HG03139 (cell line): ENCODE measurements around the gene NID1.
"Not testable (repeated sequence)": the region's sequence is repeated elsewhere in the genome, so short reads cannot be mapped to it uniquely, and the experiment has no call there.

Experiments used
- ATAC-seq: cut with Tn5 transposase; IDR thresholded peaks from one replicate; pipeline ENCODE4 v1.9.1; 2021; ENCODE audit not compliant: unreplicated experiment

NID1 gene

DNA sequence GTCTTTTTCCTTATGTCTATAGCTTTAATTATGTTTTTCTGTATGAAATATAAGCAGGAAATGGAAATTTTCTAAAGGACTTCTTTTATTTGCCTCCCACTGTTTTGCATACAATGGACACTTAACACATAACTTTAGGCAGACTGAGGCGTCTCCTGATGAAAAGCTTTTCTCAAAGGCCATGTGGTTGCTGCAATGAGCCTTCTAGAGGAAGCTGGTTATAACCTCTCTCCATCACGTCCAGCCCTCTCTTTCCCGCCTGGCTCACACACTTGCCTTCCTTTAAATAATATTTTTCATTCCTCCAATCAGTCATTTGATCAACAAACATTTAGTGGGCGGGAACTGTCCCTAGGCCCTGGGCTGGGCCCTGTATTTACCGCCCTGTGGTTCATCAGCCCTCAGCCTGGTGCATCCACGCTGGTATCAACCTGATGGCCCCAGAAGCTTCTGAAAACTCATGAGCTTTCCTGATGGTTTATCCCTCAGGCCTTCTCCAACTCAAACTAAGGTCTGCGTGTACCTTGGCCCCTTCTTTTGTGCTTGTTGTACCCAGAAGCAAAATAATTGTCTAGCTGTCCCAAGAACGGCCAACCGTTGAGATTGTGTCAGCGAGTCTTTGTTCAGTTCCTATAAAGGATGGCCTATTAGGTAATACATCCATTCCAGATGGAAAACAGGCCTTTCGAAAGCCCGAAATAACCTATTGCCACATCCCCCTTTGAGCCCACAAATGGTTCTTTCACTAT, 122.8 kb downstream of the NID1 start:
- no peak for ATAC-seq

DNA sequence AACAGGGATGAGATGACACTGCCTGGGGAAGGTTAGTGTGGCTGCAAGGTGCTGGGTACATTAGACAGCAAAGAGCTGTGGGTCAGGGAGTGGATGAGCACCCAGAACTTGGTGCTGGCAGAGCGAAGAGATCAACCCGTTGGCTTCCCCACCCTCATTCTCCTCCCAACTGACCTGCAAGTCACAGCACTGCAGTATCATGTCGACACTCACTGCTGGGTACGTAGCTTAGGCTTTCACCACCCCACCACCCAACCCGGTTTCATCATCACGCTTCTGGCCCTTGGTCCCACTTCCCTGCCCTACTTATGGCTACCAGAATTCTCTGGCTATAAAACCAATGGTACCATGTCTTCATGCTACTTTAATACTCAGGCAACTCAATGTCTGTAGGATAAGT, 124.6 kb downstream of the NID1 start:
- ATAC-seq = no peak

DNA sequence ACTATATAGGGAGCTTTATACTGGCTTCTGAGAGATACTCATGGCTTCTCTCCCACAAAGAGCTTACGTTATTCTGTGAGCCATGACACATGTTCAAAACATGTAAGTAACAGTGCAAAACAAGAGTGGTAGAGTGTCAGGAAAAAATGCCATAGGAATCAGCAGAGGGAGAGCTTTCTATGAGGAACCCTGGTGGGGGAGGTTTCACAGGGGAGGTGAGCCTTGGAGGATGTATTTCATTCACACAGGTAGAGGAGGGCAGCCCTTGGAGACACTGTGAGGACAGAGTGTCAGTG, 125.5 kb downstream of the NID1 start:
- ATAC-seq = no peak

DNA sequence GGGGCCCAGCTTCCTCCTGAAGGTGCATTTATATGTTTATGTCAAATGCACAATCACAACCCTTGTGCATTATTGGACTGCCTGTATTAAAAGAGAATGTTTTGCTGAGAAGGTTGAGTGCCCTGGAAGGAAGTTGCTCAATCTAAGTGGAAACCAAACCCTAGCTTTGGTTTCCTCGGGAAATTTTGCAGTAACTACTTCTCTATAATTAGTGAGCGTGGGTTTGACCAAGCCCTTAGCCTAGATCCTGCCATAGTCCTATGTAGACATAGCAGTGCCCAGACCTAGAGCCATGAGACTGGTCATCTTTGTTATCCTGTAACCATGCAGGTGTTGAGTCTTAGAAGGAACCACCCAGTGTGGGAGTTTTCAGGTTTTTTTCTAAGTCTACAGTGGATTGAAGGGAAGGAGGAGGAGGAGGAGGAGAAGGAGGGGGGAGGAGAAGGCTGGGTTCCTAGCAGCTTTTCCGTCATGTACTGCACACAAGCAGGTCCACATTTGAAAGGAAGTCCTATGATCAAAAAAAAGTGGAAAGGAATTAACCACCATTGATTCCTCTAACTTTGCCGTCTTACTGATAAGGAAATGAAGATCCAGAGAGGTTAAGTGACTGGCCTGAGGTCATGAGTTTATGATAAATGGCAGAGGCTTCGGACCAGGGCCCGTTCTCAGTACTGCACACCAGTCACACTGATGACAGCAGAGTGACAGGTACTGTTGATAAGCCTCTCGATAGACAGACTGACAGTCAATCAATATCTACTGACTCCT, 126.0 kb downstream of the NID1 start:
- no peak for ATAC-seq

DNA sequence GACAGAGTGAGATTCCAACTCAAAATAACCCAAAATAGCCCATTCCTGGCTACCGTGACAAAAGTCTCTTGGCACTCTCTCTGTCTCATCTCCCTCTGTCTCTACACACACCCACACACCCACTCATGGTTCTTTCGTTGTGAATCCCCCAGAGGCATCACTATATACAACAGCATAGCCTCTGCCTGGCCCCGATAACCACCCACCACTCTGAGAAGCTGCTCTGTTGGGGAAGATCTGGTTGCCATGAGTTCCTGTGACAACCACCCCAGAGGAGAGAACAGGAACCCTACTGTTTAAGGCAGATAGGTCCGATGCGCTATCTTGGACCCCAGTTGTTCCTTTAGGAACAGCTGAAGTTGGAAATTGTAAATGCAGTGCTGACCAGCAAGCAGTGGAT, 127.8 kb downstream of the NID1 start:
- ATAC-seq = no peak

DNA sequence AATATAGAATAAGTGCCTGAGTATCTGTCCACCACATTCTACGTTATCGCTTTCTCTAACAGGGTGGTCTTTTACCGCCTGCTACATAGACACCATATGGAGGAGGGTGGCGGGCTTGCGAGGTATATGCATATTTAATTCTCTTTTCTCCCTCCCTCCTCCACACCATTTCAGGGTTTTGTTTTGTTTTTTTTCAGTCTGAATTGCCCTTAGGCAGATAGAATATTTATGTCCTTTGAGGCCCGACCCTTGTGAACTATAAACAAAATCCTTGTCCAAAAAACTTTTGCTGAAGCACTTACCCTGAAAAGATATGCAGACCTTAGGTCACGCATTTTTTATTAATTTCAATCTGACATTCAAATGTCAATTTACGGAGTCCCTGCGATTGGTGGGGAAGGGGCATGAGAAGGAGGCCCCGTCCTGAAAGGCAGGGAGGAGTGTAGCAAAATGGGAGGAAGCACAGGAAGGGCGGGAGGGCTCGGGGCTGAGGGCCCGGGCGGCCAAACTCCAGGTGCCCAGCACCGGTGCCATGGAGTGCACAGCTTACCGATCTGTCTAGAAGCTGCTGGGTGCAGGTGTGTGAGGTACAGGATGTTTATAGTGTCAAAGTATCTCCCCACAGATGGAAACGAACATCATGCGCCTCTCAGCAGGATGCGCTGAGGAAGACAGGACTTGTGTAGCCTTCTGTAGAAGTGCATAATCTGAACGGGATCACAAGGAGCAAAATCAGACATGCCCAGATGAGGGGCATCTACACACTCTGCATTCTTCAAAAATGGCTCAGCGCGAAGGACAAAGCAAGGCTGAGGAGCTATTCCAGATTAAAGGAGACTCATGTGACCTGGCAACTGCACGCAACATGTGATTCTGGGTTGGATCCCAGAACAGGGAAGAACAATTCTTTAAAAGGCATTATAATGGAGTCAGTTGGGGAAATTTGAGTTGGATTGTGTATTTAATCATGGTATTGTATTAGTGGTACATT, 129.4 kb downstream of the NID1 start:
- no peak for ATAC-seq

DNA sequence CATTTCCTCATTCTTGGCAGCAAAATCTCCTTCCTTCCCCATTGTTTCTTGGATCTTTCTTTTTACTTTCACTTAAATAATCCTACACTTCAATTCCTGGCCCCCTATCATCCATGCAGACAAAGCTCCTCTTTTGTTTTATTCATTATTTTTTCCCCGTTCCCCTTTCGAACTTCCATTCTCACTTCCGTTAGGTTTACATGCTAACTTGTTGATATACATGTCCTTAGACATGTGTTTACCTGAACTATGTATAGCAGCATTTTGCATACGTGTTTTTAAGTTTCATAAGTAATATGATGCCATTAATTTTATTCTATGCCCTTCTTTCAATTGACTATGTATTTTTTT, 131.1 kb downstream of the NID1 start:
- ATAC-seq = no peak

DNA sequence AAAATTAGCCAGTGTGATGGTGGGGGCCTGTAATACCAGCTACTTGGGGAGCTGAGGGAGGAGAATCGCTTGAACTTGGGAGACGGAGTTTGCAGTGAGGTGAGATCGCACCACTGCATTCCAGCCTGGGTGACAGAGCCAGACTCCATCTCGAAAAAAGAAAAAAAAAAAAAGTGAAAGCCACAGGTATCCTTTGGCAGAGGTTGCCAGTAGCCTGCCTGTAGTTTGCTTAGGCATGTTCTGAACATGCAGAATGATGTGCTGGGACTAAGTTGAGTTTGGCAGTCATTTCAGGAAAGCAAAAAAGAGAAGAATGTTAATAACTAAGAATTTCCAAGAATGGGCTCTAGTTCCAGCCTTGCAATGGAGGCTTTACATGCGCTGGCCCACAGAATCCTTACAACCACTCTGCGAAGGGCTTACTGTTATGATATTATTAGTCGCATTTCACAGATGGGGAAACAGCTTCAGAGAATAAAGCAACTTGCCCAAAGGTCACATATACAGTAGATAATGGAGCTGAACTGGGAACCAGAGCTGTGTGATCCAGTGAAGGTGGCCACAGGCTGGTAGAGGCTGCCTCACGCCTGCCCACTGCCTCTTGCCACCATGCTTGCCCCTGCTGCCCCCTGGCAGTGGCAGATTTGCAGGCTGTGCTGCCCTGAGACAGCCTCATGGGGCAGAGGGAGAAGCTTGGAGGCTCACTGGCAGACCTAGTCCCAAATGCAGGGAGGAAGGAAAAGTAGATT, 131.7 kb downstream of the NID1 start:
- ATAC-seq = no peak

DNA sequence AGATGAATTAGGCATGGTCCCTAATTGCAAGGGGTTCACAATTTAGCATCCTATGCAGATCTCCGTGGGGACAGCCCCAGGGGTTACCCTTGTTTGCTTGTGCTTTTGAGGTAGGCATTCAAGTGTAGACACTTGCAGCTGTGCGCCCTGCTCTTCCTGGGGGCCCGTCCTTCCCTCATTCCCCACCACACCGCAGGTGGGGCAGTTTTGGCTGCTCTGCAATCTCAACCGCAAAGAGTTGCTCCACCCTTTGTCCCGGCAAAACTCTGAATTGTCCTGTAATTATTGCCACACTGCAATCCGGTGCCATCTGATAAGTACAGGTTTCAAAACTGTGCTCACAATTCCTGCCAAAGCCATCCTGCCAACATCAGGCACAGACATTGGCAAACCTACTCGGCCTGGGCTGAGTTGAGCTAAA, 132.8 kb downstream of the NID1 start:
- ATAC-seq = no peak

DNA sequence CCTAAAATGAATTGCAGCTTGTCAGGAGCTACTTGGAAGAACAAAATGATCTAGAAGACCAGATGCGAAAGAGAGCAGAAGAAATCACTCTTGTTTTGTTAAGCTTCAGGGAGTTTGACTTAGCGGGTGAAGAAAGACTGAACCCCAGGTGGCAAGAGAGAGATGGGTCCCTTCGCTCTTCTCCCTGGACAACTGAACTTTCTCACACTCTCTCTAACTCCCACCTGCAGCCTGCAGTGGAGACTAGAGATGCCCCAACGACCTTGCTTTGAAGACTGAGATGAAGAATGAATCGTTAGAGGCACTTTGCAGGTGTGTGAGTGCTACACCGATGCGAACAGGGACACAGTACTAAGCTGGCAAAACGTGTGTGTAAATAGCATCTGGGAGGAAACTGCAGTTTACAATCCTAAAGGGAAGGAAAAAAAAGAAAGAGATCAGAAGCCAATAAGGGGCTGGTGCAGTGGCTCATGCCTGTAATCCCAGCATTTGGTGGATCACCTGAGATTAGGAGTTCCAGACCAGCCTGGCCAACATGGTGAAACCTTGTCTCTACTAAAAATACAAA, 133.6 kb downstream of the NID1 start:
- ATAC-seq = no peak

DNA sequence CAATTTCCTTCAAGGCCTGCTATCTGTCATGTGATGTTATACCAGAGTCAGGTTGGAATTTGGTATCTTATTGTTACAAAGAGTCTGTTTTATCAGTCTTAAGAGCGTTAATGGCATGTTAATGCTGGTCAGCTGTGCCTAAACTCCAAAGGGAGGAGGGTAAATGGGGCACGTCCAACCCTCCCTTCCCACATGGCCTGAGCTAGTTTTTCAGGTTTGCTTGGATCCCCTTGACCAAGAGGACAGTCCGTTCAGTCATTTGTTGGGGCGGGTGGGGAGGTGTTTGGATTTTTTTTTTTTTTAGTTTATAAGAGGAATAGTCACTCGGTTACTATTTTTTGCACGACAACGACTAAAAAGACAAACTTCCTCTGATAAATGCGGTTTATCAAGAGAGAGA, 134.3 kb downstream of the NID1 start:
- ATAC-seq = no peak

DNA sequence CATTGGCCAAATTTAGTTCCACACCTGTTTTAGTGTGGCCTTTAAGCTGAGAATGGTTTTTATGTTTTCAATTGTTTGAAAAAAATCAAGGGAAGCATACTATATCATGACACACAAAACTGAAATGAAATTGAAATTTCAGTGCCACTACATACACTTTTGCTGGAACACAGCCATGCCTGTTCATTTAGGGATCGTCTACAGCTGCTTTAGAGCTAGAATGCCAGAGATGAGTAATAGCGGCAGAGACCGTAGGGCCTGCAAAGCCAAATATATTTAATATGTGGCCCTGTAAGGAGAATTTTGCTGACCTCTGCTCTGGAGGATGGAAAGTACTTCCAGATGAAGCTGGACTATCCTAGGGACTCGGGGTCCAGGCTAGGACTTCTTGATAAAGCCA, 135.7 kb downstream of the NID1 start:
- ATAC-seq = no peak

DNA sequence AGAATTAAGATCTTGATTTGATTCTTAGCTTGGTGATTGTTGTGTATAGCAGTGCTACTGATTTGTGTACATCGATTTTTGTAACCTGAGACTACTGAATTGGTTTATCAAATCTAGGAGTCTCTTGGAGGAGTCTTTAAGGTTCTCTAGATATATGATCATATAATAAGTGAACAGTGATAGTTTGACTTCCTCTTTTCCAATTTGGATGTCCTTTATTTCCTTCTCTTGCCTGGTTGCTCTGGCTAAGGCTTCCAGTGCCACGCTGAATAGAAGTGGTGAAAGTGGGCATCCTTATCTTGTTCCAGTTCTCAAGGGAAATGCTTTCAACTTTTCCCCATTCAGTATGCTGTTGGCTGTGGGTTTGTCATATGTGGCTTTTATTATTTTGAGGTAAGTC, 136.7 kb downstream of the NID1 start:
- no peak for ATAC-seq

DNA sequence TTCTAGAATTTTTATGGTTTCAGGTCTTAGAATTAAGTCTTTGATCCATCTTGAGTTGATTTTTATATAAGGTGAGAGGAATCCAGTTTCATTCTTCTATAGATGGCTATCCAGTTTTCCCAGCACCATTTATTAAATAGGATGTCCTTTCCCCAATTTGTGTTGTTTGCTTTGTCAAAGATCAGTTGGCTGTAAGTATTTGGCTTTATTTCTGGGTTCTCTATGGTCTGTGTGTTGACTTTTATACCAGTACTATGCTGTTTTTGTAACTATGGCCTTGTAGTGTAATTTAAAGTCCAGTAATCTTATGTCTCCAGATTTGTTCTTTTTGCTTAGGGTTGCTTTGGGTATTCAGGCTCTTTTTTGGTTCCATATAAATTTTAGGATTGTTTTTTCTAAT, 137.3 kb downstream of the NID1 start:
- ATAC-seq = not testable (repeated sequence)
